22Rv1 (cell line): ENCODE measurements around the gene RPL22.

Experiments used
- H3K27ac ChIP-seq: fragments of 450-650 bp; 2 replicates; pipeline ENCODE4 v1.5.1; 2017
- ZFX ChIP-seq: fragments of 450-650 bp; IDR thresholded peaks from 2 replicates; pipeline ENCODE4 v1.6.1; 2017; ENCODE audit warnings: antibody characterized with exemption, borderline replicate concordance
- TF ChIP-seq, protein P1 (sequence below): fragments of 450-650 bp; IDR thresholded peaks from 2 replicates; pipeline ENCODE4 v1.5.1; 2017; ENCODE audit warnings: mild to moderate bottlenecking

The RPL22 gene

DNA sequence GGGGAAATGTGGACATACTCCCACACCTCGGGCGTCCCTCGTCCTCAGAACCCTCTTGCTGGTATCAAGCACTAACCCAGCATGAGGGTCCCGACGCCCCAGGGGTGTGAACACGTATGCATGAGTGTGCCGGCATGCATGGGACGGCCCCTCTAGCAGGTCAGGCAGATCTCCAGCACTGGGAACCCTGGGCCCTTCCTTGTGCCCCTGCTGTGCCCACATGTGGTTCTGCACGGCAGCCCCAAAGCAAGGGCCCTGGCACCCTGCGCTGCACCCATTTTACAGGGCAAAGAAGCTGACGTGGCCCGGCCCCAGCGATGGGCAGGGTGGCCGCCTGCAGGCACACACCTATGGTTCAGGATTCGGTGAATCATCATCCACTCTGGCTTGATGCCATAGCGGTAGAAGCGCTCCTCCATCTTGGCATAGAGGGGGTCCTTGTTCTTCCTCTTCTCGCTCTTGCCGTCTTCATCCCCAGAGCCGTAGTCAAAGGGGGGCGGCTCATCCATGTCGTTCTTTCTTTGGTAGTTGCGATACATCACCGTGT is 53.5 kb downstream of the RPL22 start:
- H3K27ac ChIP-seq: no peak overlapping the region

DNA sequence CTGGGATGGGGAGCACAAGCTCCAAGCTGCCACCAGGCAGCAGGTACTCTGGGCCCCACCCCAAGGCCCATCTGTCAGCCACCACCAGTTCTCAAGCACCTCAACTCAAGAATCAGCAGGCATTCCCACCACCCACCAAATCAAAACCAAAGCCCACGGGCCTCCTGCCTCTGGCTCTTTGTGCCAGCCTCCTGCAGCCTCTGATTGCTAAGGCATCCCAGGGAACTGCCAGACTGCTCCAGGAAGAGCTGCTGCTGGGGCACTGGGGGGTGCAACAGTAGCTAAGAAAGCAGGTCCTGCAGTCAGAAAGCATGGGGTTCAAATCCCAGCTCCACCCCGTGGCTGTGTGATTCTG is 54.0 kb downstream of the RPL22 start:
- no peak overlapping the region for H3K27ac ChIP-seq
- no peak for TF ChIP-seq ZFX
- TF ChIP-seq, protein P1, sequence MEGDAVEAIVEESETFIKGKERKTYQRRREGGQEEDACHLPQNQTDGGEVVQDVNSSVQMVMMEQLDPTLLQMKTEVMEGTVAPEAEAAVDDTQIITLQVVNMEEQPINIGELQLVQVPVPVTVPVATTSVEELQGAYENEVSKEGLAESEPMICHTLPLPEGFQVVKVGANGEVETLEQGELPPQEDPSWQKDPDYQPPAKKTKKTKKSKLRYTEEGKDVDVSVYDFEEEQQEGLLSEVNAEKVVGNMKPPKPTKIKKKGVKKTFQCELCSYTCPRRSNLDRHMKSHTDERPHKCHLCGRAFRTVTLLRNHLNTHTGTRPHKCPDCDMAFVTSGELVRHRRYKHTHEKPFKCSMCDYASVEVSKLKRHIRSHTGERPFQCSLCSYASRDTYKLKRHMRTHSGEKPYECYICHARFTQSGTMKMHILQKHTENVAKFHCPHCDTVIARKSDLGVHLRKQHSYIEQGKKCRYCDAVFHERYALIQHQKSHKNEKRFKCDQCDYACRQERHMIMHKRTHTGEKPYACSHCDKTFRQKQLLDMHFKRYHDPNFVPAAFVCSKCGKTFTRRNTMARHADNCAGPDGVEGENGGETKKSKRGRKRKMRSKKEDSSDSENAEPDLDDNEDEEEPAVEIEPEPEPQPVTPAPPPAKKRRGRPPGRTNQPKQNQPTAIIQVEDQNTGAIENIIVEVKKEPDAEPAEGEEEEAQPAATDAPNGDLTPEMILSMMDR: no peak

More for the DNA sequence above, 53.5 kb downstream of the RPL22 start:
- TF ChIP-seq, protein P1: no peak
- no peak for TF ChIP-seq ZFX

DNA sequence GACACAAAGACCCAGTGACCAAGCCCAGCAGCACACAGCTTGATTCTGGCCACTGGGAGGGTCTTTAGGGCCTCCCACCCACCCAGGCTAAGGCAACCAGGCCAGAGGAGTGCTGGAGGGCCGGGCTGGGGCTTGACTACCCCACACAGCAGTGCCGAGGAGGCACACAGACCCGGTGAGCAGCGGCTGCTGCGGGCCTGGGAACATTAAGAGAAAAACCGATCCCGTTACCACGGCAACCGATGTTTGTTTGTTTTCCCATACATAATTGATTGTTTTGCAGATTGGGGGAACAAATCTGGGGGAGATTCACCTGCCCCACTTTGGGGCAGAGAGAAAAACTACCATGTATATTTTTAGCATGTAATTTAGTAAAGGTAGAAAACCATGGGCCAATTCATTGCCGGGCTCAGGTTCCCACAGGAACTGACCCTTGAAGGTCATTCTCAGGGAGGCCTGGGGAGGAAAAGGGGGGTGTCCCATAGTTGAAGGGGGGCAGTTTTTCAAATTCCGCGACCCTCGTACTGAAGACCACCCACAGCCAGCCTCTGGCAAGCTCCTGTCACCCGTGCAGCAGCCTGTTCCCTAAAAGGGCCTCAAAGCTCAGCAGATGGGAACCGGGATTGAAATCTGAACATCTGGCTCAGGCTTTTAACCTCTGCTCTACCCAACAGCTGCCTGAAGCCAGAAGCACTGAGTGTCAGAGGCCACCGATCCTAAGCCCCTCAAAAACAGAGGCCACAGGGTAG is 54.6 kb downstream of the RPL22 start:
- no peak overlapping the region for H3K27ac ChIP-seq
- TF ChIP-seq, protein P1: no peak
- TF ChIP-seq ZFX: no peak

DNA sequence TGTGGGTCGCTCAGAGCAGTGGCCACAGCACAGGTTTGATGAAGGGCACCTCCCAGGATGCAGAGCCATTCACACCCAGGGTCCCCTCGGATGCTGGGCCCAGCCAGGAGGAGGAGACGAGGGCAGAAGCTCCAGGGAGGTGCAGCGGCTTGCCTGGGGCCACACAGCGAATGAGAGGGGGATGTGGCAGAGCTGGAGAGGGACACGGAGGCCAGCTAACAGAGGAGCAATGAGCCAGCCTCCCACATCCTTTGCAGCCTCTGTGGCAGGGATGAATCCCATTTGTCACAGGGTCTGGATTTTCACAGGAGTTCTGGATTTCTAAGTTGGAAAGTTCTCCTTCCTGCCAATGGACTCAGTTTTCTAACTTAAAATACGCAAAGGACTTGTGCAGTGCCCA is 55.2 kb downstream of the RPL22 start:
- no peak for TF ChIP-seq ZFX
- TF ChIP-seq, protein P1: no peak
- H3K27ac ChIP-seq: no peak overlapping the region

DNA sequence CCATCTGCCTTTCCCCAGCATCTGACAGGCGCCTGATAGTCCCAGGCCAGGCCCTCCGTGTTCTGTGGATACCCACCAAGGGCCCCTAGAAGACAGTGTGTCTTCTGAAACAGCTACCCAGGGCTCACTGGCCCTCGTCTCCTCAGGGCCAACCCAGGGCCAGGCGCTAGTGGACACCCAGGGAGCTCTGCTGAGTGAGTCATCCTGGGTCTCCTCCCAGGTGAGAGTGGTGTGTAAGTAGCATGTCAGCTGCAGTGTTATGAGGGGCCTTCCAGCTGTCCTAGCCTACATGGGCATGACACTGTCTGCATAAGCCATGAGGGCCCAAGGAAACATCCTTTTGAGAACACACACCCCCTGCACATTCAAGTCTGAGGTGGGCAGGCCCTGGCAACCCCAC is 56.0 kb downstream of the RPL22 start:
- no peak for TF ChIP-seq ZFX
- TF ChIP-seq, protein P1: no peak
- H3K27ac ChIP-seq: no peak overlapping the region

DNA sequence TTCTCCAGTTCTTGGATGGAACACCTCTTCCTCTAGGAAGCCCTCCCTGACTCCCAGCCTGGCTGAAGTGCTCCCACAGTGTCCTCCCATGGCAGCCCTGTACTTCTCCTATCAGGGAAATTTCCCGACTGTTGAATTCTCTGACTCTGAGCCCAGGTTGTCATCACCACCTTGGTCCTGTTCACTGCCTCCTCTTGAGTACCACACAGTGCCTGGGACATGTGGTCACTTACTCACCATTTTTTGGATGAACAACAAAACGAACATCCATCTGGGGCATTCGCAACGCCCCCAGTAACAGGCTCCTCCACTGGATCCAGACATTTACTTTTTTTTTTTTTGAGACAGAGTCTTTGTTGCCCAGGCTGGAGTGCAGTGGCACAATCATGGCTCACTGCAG is 56.7 kb downstream of the RPL22 start:
- H3K27ac ChIP-seq: no peak overlapping the region
- TF ChIP-seq ZFX: no peak
- TF ChIP-seq, protein P1: no peak

DNA sequence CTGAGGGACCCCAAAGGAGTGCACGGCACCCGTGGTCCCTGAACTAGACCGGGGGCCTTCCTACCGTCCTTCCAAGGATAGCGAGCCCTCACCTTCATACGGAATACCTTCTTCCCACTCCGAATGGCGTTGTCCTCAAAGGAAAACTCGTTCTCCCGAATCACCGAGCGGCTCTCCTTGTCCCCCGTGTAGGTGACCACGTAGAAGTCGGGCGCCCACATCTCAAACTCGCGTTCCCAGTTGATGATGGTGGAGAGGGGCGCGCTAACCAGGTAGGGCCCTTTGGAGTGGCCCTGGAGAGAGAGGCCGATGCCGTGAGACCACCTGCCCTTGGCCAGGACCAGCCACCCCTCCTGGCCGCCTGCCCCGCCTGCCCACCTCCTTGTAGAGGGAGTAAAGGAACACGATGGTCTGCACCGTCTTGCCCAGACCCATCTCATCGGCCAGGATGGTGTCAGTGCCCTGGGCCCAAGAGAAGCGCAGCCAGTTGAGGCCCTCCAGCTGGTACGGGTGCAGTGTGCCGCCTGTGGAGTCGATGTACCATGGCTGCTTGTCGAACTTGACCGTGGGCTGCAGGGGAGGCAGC is 57.3 kb downstream of the RPL22 start:
- TF ChIP-seq, protein P1: no peak
- no peak for TF ChIP-seq ZFX

More for the DNA sequence above, 57.3 kb downstream of the RPL22 start:
- no peak overlapping the region for H3K27ac ChIP-seq
